Activated CD4-positive, alpha-beta T cell treated with anti-CD3 and anti-CD28 coated beads, Interleukin-2, Interleukin-6, amounts not matched to agents 100 ng/mL and 50 ng/mL, durations not matched to agents 16 hours and 8 hours (primary cell): Measurements from ENCODE around the gene HLCS.

Experiments
- DNase-seq: peaks from one replicate; pipeline ENCODE4 v3.0.0-alpha.2; 2020

HLCS gene

GRCh38 chr21:36713746-36714145 is 252.7 kb downstream of the HLCS start:
- no peak for DNase-seq

- no peak for DNase-seq
These were observed 255.8 kb downstream of the HLCS start for GRCh38 chr21:36710729-36711048.

GRCh38 chr21:36709868-36710728 is 256.4 kb downstream of the HLCS start:
- DNase-seq = no peak

GRCh38 chr21:36709030-36709867 is 257.2 kb downstream of the HLCS start:
- DNase-seq = no peak

- DNase-seq = no peak
These were observed 258.0 kb downstream of the HLCS start for GRCh38 chr21:36708286-36709029.

DNA sequence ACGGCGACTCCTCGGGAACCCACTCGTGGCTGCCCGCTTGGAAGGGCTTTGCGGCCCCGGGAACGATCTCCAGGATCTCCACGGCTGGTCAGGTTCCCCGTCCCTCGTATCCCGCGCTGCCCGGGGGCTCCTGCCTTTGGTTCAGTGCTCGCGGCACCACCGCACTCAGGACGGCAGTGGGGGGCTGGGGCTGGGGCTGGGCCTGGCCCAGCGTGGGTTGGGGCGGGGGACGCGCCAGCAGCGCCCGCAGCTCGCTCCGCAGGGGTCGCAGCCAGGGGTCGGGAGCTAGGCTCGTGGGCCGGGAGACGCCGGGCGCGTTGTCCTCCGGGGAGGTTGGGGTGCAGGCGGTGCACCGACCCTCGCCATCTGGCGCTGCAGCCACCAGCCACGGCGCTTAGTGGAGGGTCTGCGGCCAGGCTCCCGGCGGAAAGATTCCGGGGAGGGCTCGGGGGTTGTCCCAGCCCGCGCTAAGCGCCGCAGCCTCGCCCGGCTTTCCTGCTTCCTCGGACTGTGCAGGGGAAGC is 258.6 kb downstream of the HLCS start:
- no peak for DNase-seq

- no peak for DNase-seq
These were observed 259.3 kb downstream of the HLCS start for GRCh38 chr21:36706951-36707762.

DNA sequence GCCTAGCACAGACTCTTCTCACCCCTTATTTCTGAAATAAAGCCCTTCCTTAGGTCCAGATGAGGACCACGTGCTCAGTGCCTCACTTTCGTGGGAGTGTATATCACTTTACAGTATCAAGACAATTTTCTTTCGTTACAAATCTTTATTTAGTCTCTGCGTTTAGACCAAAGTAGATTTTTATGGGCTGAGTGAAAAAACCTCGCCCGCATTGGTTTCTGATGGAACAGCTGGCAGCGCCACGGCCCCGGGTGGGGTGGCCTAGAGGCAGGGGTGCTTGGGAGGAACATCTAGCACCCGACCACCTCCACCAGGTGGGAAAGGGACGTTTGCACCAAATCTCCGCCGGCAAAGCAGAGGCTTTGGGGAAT is 260.0 kb downstream of the HLCS start:
- no peak for DNase-seq

GRCh38 chr21:36705679-36706481 is 260.6 kb downstream of the HLCS start:
- no peak for DNase-seq

- no peak for DNase-seq
These were observed 261.4 kb downstream of the HLCS start for GRCh38 chr21:36704958-36705678.

DNA sequence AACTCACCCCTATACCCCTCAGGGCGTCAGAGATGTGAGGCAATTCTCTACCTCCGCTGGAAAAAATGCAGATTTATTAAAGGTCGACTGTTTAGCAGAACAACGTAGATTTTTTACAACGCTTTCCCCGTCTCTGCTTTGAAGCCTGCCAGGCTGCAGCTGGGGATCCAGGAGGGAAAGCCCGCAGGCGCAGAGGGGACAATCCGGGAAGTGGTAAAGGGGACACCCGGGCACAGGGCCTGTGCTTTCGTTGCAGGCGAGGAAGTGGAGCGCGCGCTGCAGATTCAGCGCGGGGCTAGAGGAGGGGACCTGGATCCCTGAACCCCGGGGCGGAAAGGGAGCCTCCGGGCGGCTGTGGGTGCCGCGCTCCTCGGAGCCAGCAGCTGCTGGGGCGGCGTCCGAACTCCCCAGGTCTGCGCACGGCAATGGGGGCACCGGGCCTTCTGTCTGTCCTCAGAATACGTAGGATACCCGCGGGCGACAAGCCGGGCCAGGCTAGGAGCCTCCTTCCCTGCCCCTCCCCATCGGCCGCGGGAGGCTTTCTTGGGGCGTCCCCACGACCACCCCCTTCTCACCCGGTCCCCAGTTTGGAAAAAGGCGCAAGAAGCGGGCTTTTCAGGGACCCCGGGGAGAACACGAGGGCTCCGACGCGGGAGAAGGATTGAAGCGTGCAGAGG is 262.1 kb downstream of the HLCS start:
- no peak for DNase-seq

DNA sequence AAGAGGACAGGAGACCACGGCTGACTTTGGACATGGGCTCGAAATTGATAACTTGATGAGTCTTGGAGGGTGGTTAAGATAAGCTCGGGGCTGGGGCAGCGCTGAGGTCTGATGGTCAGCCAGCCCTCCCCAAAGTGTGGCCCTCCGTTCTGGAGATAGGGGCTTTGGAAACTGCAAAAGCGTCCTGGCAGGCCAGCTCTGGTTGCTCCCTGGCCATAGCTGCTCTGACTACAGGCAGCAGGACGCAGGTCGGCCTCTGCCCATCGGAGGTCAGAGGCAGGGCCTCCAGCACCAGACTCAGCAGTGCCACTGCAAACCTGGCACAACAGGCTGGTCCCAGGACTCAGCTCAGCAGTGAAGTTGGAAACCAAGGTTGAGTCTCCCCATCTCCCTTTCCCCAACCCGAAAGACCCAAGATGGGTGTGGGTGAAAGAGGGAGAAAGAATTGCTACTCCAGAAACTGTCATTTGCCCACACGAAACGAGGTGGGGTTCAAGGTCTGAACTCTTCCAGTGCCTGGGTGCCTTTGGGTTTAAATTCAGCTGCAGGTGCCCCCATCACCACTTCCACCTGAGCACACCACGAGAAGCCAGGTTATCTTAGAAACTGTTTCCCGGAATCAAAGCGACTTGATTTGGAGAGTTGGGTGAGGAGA is 262.7 kb downstream of the HLCS start:
- no peak for DNase-seq

DNA sequence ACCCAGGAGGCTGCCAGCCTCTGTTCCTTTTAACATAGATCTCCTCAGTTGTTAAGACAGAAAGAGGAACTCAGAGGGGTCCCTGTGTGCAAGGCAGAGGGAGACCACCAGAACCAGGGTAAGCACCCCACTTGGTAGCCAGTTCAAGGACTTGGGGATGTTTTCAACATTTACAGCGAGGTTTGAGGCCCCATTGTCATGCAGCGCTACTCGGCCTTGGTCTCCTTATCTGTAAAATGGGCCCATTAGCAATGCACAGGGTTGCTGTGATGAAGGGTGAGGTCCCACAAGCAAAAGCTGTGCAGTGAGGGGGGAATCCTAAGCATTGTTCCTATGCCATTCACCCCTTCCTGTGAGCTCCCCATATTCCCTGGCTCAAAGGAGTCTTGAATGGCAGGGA is 263.3 kb downstream of the HLCS start:
- DNase-seq = no peak

DNA sequence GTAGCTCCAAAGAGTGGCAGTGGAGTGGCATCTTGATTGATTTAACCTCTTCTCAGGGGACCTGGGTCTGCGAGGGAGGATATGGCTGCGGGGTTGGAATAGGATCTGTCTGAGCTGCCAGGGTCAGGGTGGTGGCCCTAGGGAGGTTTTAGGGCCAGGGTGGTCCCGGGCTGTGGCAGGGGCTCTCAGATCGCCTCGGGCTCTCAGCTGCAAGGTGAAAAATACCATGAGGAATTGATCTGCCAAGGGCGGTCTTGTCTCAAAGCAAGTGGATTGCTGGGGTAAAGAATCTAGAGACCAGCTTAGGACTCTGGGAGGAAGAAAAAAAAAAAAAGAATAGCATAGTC is 263.9 kb downstream of the HLCS start:
- no peak for DNase-seq

DNA sequence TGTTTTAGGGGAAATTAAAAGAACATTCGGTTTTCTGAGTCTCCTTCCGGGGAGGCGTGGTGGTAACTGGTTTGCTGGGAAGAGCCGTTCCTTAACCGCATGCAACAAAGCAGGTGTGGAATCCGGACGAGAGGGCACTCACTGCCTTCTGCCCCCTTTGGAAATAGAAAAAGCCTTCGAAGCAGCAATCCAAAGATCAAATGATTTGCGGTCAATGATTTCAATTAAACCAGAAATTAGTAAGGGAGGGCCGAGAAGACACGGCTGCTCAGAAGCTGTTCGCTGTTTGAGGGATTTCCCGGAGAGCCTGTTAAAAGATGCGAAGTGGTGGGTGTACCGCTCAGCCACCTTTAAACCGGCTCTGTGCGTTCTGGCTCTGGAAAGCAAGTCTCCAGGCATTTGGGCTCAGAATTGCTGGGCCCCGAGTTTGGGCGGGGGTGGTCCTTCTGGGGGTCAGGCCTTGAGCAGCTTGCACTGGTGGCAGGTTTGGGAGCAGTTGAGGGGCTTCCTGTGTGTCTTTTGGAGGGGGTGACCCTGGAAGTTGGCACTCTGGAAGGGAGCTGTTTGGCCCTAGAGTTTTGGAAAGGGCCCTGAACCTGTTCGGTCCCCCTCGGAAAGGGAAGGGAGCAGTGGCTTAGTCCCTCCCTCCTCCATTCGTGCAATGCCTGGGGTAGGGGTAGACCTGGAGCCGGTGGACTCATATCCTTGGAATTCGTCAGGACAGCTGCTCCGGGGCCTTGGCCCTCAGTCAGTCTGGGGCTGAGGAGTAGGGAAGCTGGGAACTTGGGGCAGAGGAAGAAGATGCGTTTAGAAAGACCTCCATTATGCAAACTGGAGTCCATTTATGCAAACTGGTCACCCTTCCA is 264.5 kb downstream of the HLCS start:
- DNase-seq = no peak

GRCh38 chr21:36700971-36701755 is 265.3 kb downstream of the HLCS start:
- no peak for DNase-seq
